IMR-90 (cell line): ENCODE measurements around the gene NOMO2. TPM values are rescaled to one million over a fixed set of nuclear protein-coding genes. Genes with fewer than 3 reads are reported as not detected.
"Not testable (repeated sequence)": the region's sequence is repeated elsewhere in the genome, so short reads cannot be mapped to it uniquely, and the experiment has no call there.

Source experiments
- ATAC-seq: fragments of 200-7000 bp; cut with Tn5 transposase; 2 replicates; pipeline ENCODE4 v1.9.1; 2020; ENCODE audit warnings: low read depth, mild to moderate bottlenecking, moderate library complexity
- BruUV-seq: library from RNA; stranded (reverse); fragments of 400-500 nt; replicated peaks from 2 replicates; lab custom pipeline; 2021; lab: Mats Ljungman, UMichigan
- CTCF ChIA-PET: fragments of 300-600 bp; formaldehyde crosslinking; extraction: SDS; loops from one replicate; lab custom pipeline; 2021; ENCODE audit warnings: antibody characterized with exemption; lab: Yijun Ruan, JAX
- POLR2A ChIA-PET: fragments of 300-600 bp; sonication (Branson Sonifier 250); formaldehyde crosslinking; loops from one replicate; lab custom pipeline; 2022; ENCODE audit warnings: antibody characterized with exemption; ENCODE audit not compliant: unreplicated experiment; lab: Charles Lee
- DNase-seq: peaks from one replicate; pipeline ENCODE4 v3.0.0; 2013
- H2AFZ ChIP-seq: replicated peaks from 2 replicates; pipeline ENCODE3; 2013; ENCODE audit warnings: low read length, mild to moderate bottlenecking; ENCODE audit not compliant: poor library complexity
- H2AK5ac ChIP-seq: 2 replicates; pipeline ENCODE4 v1.6.1; 2013; ENCODE audit warnings: low read depth, low read length, inconsistent platforms
- H2AK9ac ChIP-seq: replicated peaks from 2 replicates; pipeline ENCODE3; 2013; ENCODE audit warnings: mild to moderate bottlenecking, low read depth, low read length, moderate library complexity; ENCODE audit not compliant: poor library complexity
- H2BK120ac ChIP-seq: 2 replicates; pipeline ENCODE4 v1.6.1; 2013; ENCODE audit warnings: low read depth, low read length, inconsistent platforms
- H2BK15ac ChIP-seq: 3 replicates; pipeline ENCODE4 v1.6.1; 2013; ENCODE audit warnings: low read depth, low read length, inconsistent platforms
- H2BK20ac ChIP-seq: 2 replicates; pipeline ENCODE4 v1.6.1; 2013; ENCODE audit warnings: low read depth, mild to moderate bottlenecking, inconsistent platforms, low read length, moderate library complexity
- H2BK5ac ChIP-seq: 2 replicates; pipeline ENCODE4 v1.6.1; 2013; ENCODE audit warnings: mild to moderate bottlenecking, low read depth, low read length, inconsistent platforms; ENCODE audit not compliant: poor library complexity, severe bottlenecking
- H3K14ac ChIP-seq: replicated peaks from 2 replicates; pipeline ENCODE4 v1.6.1; 2013; ENCODE audit warnings: low read depth, low read length, inconsistent platforms
- H3K18ac ChIP-seq: 2 replicates; pipeline ENCODE4 v1.6.1; 2013; ENCODE audit warnings: low read depth, low read length, control low read depth
- H3K23ac ChIP-seq: 2 replicates; pipeline ENCODE4 v1.6.1; 2013; ENCODE audit warnings: low read depth, low read length, inconsistent platforms
- H3K27ac ChIP-seq: 2 replicates; pipeline ENCODE4 v1.5.1; 2013; ENCODE audit warnings: mild to moderate bottlenecking, control low read depth, low read length; ENCODE audit not compliant: insufficient read depth
- H3K27me3 ChIP-seq: 2 replicates; pipeline ENCODE4 v1.6.1; 2013; ENCODE audit warnings: low read length; ENCODE audit not compliant: control insufficient read depth, insufficient read depth
- H3K36me3 ChIP-seq: 2 replicates; pipeline ENCODE4 v1.6.1; 2013; ENCODE audit warnings: low read length, mixed read lengths; ENCODE audit not compliant: control insufficient read depth, insufficient read depth
- H3K4ac ChIP-seq: 2 replicates; pipeline ENCODE4 v1.6.1; 2013; ENCODE audit warnings: low read depth, low read length, inconsistent platforms
- H3K4me1 ChIP-seq: 2 replicates; pipeline ENCODE4 v1.6.1; 2013; ENCODE audit warnings: low read length, mixed read lengths; ENCODE audit not compliant: control insufficient read depth, insufficient read depth
- H3K4me2 ChIP-seq: 2 replicates; pipeline ENCODE4 v1.6.1; 2013; ENCODE audit warnings: low read depth, mild to moderate bottlenecking, control low read depth, low read length, moderate library complexity
- H3K4me3 ChIP-seq: 2 replicates; pipeline ENCODE4 v1.5.1; 2013; ENCODE audit warnings: low read depth, mild to moderate bottlenecking, control low read depth, low read length, moderate library complexity; ENCODE audit not compliant: insufficient read depth
- H3K56ac ChIP-seq: 2 replicates; pipeline ENCODE4 v1.6.1; 2013; ENCODE audit warnings: low read length, inconsistent platforms; ENCODE audit not compliant: insufficient read depth; ENCODE audit errors: extremely low read depth
- H3K79me1 ChIP-seq, 2 experiments: 2 replicates each; pipeline ENCODE4 v1.6.1; 2013; ENCODE audit warnings: low read length in 2 of 2, inconsistent platforms in 1 of 2, low read depth in 1 of 2
- H3K9ac ChIP-seq: 2 replicates; pipeline ENCODE4 v1.6.1; 2013; ENCODE audit warnings: low read depth, low read length, control low read depth
- H3K9me1 ChIP-seq: 2 replicates; pipeline ENCODE4 v1.6.1; 2013; ENCODE audit warnings: low read length, inconsistent platforms; ENCODE audit not compliant: insufficient read depth
- H3K9me3 ChIP-seq: 2 replicates; pipeline ENCODE4 v1.6.1; 2013; ENCODE audit warnings: low read length; ENCODE audit not compliant: control insufficient read depth, insufficient read depth
- H4K20me1 ChIP-seq: 2 replicates; pipeline ENCODE4 v1.6.1; 2013; ENCODE audit warnings: low read length, inconsistent platforms; ENCODE audit not compliant: insufficient read depth
- H4K5ac ChIP-seq: 2 replicates; pipeline ENCODE4 v1.6.1; 2013; ENCODE audit warnings: mild to moderate bottlenecking, low read depth, low read length, control low read depth
- H4K8ac ChIP-seq, 2 experiments: 2 replicates each; pipeline ENCODE4 v1.6.1; 2013; ENCODE audit warnings: low read depth in 2 of 2, low read length in 2 of 2, control low read depth in 1 of 2, inconsistent platforms in 1 of 2
- H4K91ac ChIP-seq: 2 replicates; pipeline ENCODE4 v1.6.1; 2013; ENCODE audit warnings: low read depth, low read length, inconsistent platforms; ENCODE audit not compliant: insufficient read depth
- WGBS, 2 experiments: methylation state at CpG; one replicate each; pipeline versions ENCODE4 v1.1.5 to v1.1.7; 2013; ENCODE audit warnings: missing lambda C conversion rate in 2 of 2; ENCODE audit not compliant: insufficient read length in 1 of 2; ENCODE audit errors: extremely low coverage in 2 of 2; 5-methylcytosine and 5-hydroxymethylcytosine counted together
- dilution Hi-C: fragments of 300-500 bp; cut with HindIII; formaldehyde crosslinking; loops from one replicate; pipeline ENCODE4 v1.14.3; 2018; ENCODE audit warnings: low sequenced_read_pairs; ENCODE audit not compliant: unreplicated experiment
- in situ Hi-C: fragments of 300-500 bp; cut with MboI; formaldehyde crosslinking; loops from 3 replicates; pipeline ENCODE4 v1.14.3; 2019; ENCODE audit warnings: low sequenced_read_pairs, inconsistent platforms, mixed read lengths
- intact Hi-C: fragments of 100-400 bp; cut with micrococcal nuclease; formaldehyde crosslinking; loops from 2 replicates; pipeline ENCODE4 v1.10.0; 2022
- polyA plus RNA-seq, 3 experiments: library from polyadenylated mRNA; depleted of rRNA; stranded (reverse); fragments of >200 nt; gene quantifications; 2 replicates each; pipeline ENCODE4 v1.2.3, GENCODE V29; 2012; ENCODE audit warnings: low replicate concordance in 1 of 3
- total RNA-seq: library from RNA; depleted of rRNA; stranded (reverse); fragments of >200 nt; gene quantifications from 2 replicates; pipeline ENCODE4 v1.2.3, GENCODE V29; 2012

The NOMO2 gene
- total and polyA plus RNA-seq, 2 of the 4 experiments (the other 2 are of a cell fraction): 103 to 184 TPM

DNA sequence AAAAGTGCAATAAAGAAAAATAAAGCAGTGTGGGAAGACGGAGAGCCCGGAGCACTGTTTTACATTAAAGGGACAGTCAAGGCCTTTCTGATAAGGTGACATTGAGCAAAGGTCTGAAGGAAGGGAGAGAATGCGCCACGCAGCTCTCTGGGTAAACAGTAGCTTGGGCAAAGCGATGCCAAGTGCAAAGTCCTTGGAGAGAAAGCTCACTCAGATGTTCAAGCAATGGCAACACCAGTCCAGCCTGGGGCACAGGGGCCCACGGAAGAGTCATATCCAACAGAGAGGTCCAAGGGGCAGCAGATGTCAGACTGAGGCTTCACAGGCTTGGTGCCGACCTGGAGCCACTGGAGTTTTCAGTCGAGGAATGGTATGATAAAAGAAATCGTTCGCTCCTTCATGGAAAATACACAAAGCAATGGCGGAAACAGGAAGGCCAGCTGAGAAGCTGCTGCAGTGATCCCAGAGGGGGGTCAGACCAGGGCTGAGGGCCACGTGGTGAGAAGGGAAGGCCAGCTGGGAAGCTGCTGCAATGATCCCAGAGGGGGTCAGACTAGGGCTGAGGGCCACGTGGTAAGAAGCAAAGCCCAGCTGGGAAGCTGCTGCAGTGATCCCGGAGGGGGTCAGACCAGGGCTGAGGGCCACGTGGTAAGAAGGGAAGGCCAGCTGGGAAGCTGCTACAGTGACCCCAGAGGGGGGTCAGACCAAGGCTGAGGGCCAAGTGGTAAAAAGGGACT lies 40.3 kb downstream of the NOMO2 start:
- H2BK120ac ChIP-seq, H3K18ac ChIP-seq, H2BK20ac ChIP-seq, ATAC-seq, intact Hi-C loops, H3K9me1 ChIP-seq, H2AFZ ChIP-seq, H3K9me3 ChIP-seq, H2BK15ac ChIP-seq, H3K9ac ChIP-seq, dilution Hi-C loops, H3K79me1 ChIP-seq, H3K4me3 ChIP-seq, POLR2A ChIA-PET, H4K20me1 ChIP-seq, H2BK5ac ChIP-seq, H4K91ac ChIP-seq, H2AK9ac ChIP-seq, H4K8ac ChIP-seq, H3K4me2 ChIP-seq, H3K23ac ChIP-seq, H3K4me1 ChIP-seq, H4K5ac ChIP-seq, CTCF ChIA-PET, H3K27ac ChIP-seq, H3K56ac ChIP-seq, BruUV-seq, H2AK5ac ChIP-seq, H3K36me3 ChIP-seq, DNase-seq, H3K4ac ChIP-seq, H3K14ac ChIP-seq, in situ Hi-C loops, H3K27me3 ChIP-seq: not testable (repeated sequence)
- no CpG with 5 or more reads among the region's 15 CpGs for WGBS, 2 experiments

DNA sequence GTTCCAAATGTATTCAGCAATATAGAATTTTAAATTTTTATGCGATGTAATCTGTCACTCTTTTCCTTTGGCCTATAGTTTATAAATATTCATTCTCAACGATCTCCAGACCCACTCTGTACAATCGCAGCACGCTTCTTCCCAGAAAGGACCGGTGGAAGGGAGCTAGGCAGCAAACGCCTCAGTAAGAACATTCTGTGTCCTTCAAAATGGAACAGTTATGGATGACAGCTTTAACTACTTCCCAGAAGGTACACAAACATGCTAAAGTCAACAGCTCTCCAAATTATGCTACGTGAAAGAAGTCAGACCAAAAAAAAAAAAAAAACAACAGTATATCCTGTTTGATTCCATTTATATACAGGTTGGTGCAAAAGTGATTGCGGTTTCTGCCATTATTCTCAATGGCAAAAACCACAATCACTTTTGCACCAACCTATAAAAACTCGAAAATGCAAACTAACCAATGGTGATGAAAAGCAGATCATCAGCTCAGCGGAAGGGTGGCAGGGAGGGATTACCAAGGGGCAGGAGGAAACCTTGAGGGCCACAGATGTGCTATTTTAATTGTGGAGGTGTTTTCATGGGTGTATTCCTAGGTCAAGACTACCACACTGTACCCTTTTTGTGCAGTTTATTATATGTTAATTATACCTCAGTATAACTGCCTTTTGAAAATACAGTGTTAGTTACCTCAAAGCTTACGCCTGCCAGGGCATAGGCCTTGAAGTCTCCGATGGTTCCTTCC lies 43.2 kb downstream of the NOMO2 start:
- H3K9me3 ChIP-seq, H3K4me1 ChIP-seq, POLR2A ChIA-PET, H2BK5ac ChIP-seq, H3K56ac ChIP-seq, H2AK5ac ChIP-seq, H3K18ac ChIP-seq, H4K8ac ChIP-seq, H3K14ac ChIP-seq, H2AK9ac ChIP-seq, intact Hi-C loops, H3K27me3 ChIP-seq, H4K5ac ChIP-seq, in situ Hi-C loops, H4K20me1 ChIP-seq, CTCF ChIA-PET, H3K79me1 ChIP-seq, H3K23ac ChIP-seq, H4K91ac ChIP-seq, H2BK120ac ChIP-seq, H3K9me1 ChIP-seq, H3K4ac ChIP-seq, H2BK20ac ChIP-seq, H3K9ac ChIP-seq, H2BK15ac ChIP-seq, H3K36me3 ChIP-seq, H3K27ac ChIP-seq, H2AFZ ChIP-seq, dilution Hi-C loops, BruUV-seq, H3K4me3 ChIP-seq, DNase-seq, H3K4me2 ChIP-seq, ATAC-seq: not testable (repeated sequence)
- WGBS, 2 experiments: no CpG with 5 or more reads among the region's 12 CpGs
